ENCODE data around the gene PDXP. TPM values are rescaled to one million over a fixed set of nuclear protein-coding genes. Genes with fewer than 3 reads are reported as not detected.
A peak's percentile ranks its signal among the peaks of the same experiment; 100 is the strongest.

PDXP gene
- total and polyA plus RNA-seq, 10 donors = 9.3 to 26.6 (median 12.6) TPM

DNA sequence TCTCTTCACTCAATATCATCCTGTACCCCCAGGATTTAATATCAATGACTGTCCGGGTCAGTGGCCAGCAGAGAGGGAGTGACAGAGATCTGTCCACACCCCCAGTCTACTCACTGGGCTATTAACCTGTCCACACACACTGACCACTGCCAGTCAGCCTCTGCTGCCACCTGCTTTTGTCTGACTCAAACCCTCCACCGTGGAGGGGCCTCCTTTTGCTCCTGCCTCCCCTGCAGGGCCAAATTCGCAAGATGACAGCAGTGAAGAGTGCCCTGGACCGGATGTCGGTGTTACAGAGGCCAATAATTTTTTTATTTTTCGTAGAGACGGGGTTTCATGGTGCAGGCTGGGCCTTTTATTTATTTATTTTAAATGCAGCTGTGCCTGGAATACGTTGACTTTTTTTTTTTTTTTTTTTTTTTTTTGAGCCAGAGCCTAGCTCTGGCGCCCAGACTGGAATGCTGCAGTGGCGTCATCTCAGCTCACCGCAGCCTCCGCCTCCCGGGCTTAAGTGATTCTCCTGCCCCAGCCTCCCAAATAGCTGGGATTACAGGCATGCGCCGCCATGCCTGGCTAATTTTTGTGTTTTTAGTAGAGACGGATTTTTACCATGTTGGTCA is 5.1 kb downstream of the PDXP start:
- Histone ChIP-seq H3K4me1 (peaks cover 14 to 45% (median 36%) of the 10 kb centered on the region in 6 donors), H3K27me3 (replicated peaks in 1 of 7) (no peaks in the 10 kb centered on the region), H3K4me3 (no peak overlapping the region), H3K9me3 (no peaks in the 10 kb centered on the region), H3K36me3 (peaks cover 0 to 33% (median 17%) of the 10 kb centered on the region in 6 donors), H3K27ac (peak overlapping the region in 1 of 8 donors; percentile 35)
- TF ChIP-seq POLR2A (IDR thresholded peaks at IDR 0.05) = no peak
- TF ChIP-seq, protein P1, sequence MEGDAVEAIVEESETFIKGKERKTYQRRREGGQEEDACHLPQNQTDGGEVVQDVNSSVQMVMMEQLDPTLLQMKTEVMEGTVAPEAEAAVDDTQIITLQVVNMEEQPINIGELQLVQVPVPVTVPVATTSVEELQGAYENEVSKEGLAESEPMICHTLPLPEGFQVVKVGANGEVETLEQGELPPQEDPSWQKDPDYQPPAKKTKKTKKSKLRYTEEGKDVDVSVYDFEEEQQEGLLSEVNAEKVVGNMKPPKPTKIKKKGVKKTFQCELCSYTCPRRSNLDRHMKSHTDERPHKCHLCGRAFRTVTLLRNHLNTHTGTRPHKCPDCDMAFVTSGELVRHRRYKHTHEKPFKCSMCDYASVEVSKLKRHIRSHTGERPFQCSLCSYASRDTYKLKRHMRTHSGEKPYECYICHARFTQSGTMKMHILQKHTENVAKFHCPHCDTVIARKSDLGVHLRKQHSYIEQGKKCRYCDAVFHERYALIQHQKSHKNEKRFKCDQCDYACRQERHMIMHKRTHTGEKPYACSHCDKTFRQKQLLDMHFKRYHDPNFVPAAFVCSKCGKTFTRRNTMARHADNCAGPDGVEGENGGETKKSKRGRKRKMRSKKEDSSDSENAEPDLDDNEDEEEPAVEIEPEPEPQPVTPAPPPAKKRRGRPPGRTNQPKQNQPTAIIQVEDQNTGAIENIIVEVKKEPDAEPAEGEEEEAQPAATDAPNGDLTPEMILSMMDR (IDR thresholded peaks at IDR 0.05 in 8 of 11, conservative IDR thresholded peaks at IDR 0.05 in 3 of 11) = no peak
- TF ChIP-seq POLR2AphosphoS5 (IDR thresholded peaks at IDR 0.05) = no peak
- intact Hi-C loops (cut with DNase I; ENCODE audit: low total_unique reads) = no loop called here
- WGBS, 5 donors = 85 to 90% (median 88%) methylated on average over 16 of the region's 16 CpGs
- no peak for DNase-seq

GRCh38 chr22:37664249-37665101 is 6.0 kb downstream of the PDXP start:
- Histone ChIP-seq H3K27ac (no peak overlapping the region), H3K4me1 (peaks cover 13 to 41% (median 31%) of the 10 kb centered on the region in 6 donors), H3K36me3 (peaks cover 0 to 33% (median 17%) of the 10 kb centered on the region in 6 donors), H3K4me3 (no peak overlapping the region), H3K27me3 (replicated peaks in 1 of 7) (no peaks in the 10 kb centered on the region), H3K9me3 (no peaks in the 10 kb centered on the region)
- TF ChIP-seq POLR2A (IDR thresholded peaks at IDR 0.05) = no peak
- TF ChIP-seq, protein P1 (IDR thresholded peaks at IDR 0.05 in 8 of 11, conservative IDR thresholded peaks at IDR 0.05 in 3 of 11) = no peak
- no peak for TF ChIP-seq POLR2AphosphoS5 (IDR thresholded peaks at IDR 0.05)
- 84 to 91% (median 86%) methylated on average over 16 of the region's 16 CpGs for WGBS, 5 donors
- intact Hi-C loops (cut with DNase I; ENCODE audit: low total_unique reads) = no loop called here
- DNase-seq = no peak

- Histone ChIP-seq H3K4me1 (peaks cover 5 to 31% (median 21%) of the 10 kb centered on the region in 6 donors), H3K36me3 (peaks cover 0 to 33% (median 17%) of the 10 kb centered on the region in 6 donors), H3K4me3 (no peak overlapping the region), H3K27me3 (replicated peaks in 1 of 7) (no peaks in the 10 kb centered on the region), H3K27ac (no peak overlapping the region), H3K9me3 (no peaks in the 10 kb centered on the region)
- no peak for TF ChIP-seq POLR2A (IDR thresholded peaks at IDR 0.05)
- TF ChIP-seq POLR2AphosphoS5 (IDR thresholded peaks at IDR 0.05) = peak in 1 of 3 donors; percentile 61
- peak; percentile 74 for DNase-seq
- intact Hi-C loops (cut with DNase I; ENCODE audit: low total_unique reads) = no loop called here
- 94 to 100% (median 97%) methylated on average over 1 to 24 of the region's 24 CpGs for WGBS, 5 donors
Observed at GRCh38 chr22:37665487-37665886, 7.0 kb downstream of the PDXP start.

- no peaks in the 10 kb centered on the region for H3K9me3 ChIP-seq
- peaks cover 0 to 33% (median 17%) of the 10 kb centered on the region in 6 donors for H3K36me3 ChIP-seq
- WGBS, 5 donors = 76 to 90% (median 80%) methylated on average over 6 of the region's 6 CpGs
- H3K27ac ChIP-seq = no peak overlapping the region
- intact Hi-C loops (cut with DNase I; ENCODE audit: low total_unique reads) = no loop called here
- no peak overlapping the region for H3K4me3 ChIP-seq
- H3K27me3 ChIP-seq (replicated peaks in 1 of 7) = no peaks in the 10 kb centered on the region
- DNase-seq = no peak
- peaks cover 2 to 30% (median 24%) of the 10 kb centered on the region in 6 donors for H3K4me1 ChIP-seq
- TF ChIP-seq, protein P1 (IDR thresholded peaks at IDR 0.05 in 8 of 11, conservative IDR thresholded peaks at IDR 0.05 in 3 of 11) = no peak
- TF ChIP-seq POLR2AphosphoS5 (IDR thresholded peaks at IDR 0.05) = no peak
- no peak for TF ChIP-seq POLR2A (IDR thresholded peaks at IDR 0.05)
Observed at GRCh38 chr22:37669586-37669985, 11.1 kb downstream of the PDXP start.
